ENCODE measurements around the gene GNG12. TPM values are rescaled to one million over a fixed set of nuclear protein-coding genes. Genes with fewer than 3 reads are reported as not detected.

GNG12 gene
- total RNA-seq, 6 donors from 2014 or later = 14.3 to 54.6 (median 45.1) TPM

DNA sequence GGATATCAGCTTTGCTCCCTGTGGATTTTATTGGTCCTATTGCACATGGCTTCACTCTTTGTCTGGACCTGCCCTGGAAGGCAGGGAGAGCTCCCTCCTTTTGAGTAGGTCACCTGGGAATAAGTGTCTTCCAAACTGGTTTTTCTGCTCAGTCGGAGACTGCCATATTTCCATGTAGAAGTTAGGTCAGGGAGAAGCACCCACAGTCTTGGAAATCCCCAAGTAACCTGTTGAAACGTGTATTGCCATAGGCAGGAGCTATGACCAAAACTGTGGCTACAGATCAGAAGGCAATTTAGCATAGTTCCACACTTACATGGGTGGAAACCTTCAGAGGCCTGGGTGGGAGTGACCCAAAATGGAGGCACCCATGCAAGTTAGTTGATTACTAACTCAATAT is 3.5 kb upstream of the GNG12 start:
- Histone ChIP-seq H3K4me1 (peaks cover 2 to 9% (median 6%) of the 10 kb centered on the region in 4 donors), H3K27me3 (peaks cover 0 to 6% (median 0%) of the 10 kb centered on the region in 4 donors), H3K9me3 (no peaks in the 10 kb centered on the region), H3K27ac (no peak overlapping the region), H3K36me3 (no peaks in the 10 kb centered on the region), H3K4me3 (no peak overlapping the region)
- DNase-seq (no peak), ATAC-seq (ENCODE audit: low FRiP score in 2 of 2) (no peak)
- 73 to 82% methylated on average over 2 of the region's 2 CpGs for WGBS, 2 donors
- TF ChIP-seq POLR2AphosphoS5 (IDR thresholded peaks at IDR 0.05) (no peak), POLR2A (IDR thresholded peaks at IDR 0.05) (no peak), CTCF (IDR thresholded peaks at IDR 0.05) (no peak), EP300 (IDR thresholded peaks at IDR 0.05) (no peak)

GRCh38 chr1:67835663-67836452 is 2.6 kb upstream of the GNG12 start:
- Histone ChIP-seq H3K9me3 (no peaks in the 10 kb centered on the region), H3K27ac (no peak overlapping the region), H3K4me1 (peaks cover 5 to 11% (median 9%) of the 10 kb centered on the region in 4 donors), H3K4me3 (no peak overlapping the region), H3K36me3 (no peaks in the 10 kb centered on the region), H3K27me3 (peaks cover 0 to 6% (median 0%) of the 10 kb centered on the region in 4 donors)
- WGBS, 2 donors = 51 to 92% methylated on average over 3 of the region's 3 CpGs
- DNase-seq (no peak), ATAC-seq (ENCODE audit: low FRiP score in 2 of 2) (no peak)
- TF ChIP-seq POLR2A (IDR thresholded peaks at IDR 0.05) (no peak), CTCF (IDR thresholded peaks at IDR 0.05) (no peak), POLR2AphosphoS5 (IDR thresholded peaks at IDR 0.05) (no peak), EP300 (IDR thresholded peaks at IDR 0.05) (no peak)

GRCh38 chr1:67834246-67834877 is 1.1 kb upstream of the GNG12 start:
- H3K27me3 ChIP-seq = peaks cover 0 to 6% (median 0%) of the 10 kb centered on the region in 4 donors
- ATAC-seq (ENCODE audit: low FRiP score in 2 of 2) (no peak), DNase-seq (no peak)
- peaks cover 5 to 14% (median 9%) of the 10 kb centered on the region in 4 donors for H3K4me1 ChIP-seq
- TF ChIP-seq POLR2AphosphoS5 (IDR thresholded peaks at IDR 0.05) (no peak), CTCF (IDR thresholded peaks at IDR 0.05) (no peak), POLR2A (IDR thresholded peaks at IDR 0.05) (no peak), EP300 (IDR thresholded peaks at IDR 0.05) (no peak)
- no peak overlapping the region for H3K27ac ChIP-seq
- H3K9me3 ChIP-seq = no peaks in the 10 kb centered on the region
- H3K4me3 ChIP-seq = no peak overlapping the region
- WGBS, 2 donors = 74 to 81% methylated on average over 4 of the region's 4 CpGs
- no peaks in the 10 kb centered on the region for H3K36me3 ChIP-seq

GRCh38 chr1:67833602-67833940 is 304 bp upstream of the GNG12 start:
- peak overlapping the region; percentile 66 to 82 (median 72) for H3K4me3 ChIP-seq
- no peak for DNase-seq
- no peaks in the 10 kb centered on the region for H3K9me3 ChIP-seq
- H3K36me3 ChIP-seq = no peaks in the 10 kb centered on the region
- peaks cover 0 to 6% (median 0%) of the 10 kb centered on the region in 4 donors for H3K27me3 ChIP-seq
- TF ChIP-seq POLR2AphosphoS5 (IDR thresholded peaks at IDR 0.05) = no peak
- no peak for TF ChIP-seq CTCF (IDR thresholded peaks at IDR 0.05)
- no peak for TF ChIP-seq EP300 (IDR thresholded peaks at IDR 0.05)
- no peak for TF ChIP-seq POLR2A (IDR thresholded peaks at IDR 0.05)
- peak in 1 of 2 donors; percentile 57 for ATAC-seq (ENCODE audit: low FRiP score in 2 of 2)
- H3K4me1 ChIP-seq = peaks cover 5 to 14% (median 9%) of the 10 kb centered on the region in 4 donors
- H3K27ac ChIP-seq = peak overlapping the region; percentile 82 to 92 (median 88)
- WGBS, 2 donors = 7 to 15% methylated on average over 19 to 21 of the region's 21 CpGs

Measured in upper lobe of left lung (tissue), 6 donors.